Fibroblast of pulmonary artery (primary cell): ENCODE data around the gene COMMD9.

Source experiments
- DNase-seq: peaks from one replicate; pipeline ENCODE4 v3.0.0-alpha.2; 2010; ENCODE audit warnings: low read depth
- H3K4me3 ChIP-seq: replicated peaks from 2 replicates; pipeline ENCODE4 v1.5.1; 2011; ENCODE audit warnings: low read depth, mild to moderate bottlenecking, control low read depth, low read length, moderate library complexity
- CTCF ChIP-seq: IDR thresholded peaks from 2 replicates; pipeline ENCODE4 v1.5.1; 2011; ENCODE audit warnings: mild to moderate bottlenecking, control low read depth, low read length, inconsistent platforms; ENCODE audit errors: missing control alignments

Gene COMMD9

GRCh38 chr11:36241497-36241896, 47.7 kb downstream of the COMMD9 start:
- no peak for TF ChIP-seq CTCF
- H3K4me3 ChIP-seq, result no peak overlapping the region
- no peak for DNase-seq

- no peak for TF ChIP-seq CTCF
- DNase-seq, result no peak
- H3K4me3 ChIP-seq, result no peak overlapping the region
These were observed 48.4 kb downstream of the COMMD9 start for GRCh38 chr11:36240801-36241200.

- H3K4me3 ChIP-seq, result no peak overlapping the region
- no peak for TF ChIP-seq CTCF
- no peak for DNase-seq
These were observed 49.1 kb downstream of the COMMD9 start for GRCh38 chr11:36240173-36240572.

- H3K4me3 ChIP-seq, result no peak overlapping the region
- no peak for DNase-seq
- no peak for TF ChIP-seq CTCF
These were observed 49.6 kb downstream of the COMMD9 start for GRCh38 chr11:36239636-36240035.

GRCh38 chr11:36238881-36239280, 50.3 kb downstream of the COMMD9 start:
- DNase-seq, result no peak
- no peak for TF ChIP-seq CTCF
- H3K4me3 ChIP-seq, result no peak overlapping the region

GRCh38 chr11:36238036-36238631, 51.1 kb downstream of the COMMD9 start:
- no peak for TF ChIP-seq CTCF
- no peak overlapping the region for H3K4me3 ChIP-seq
- no peak for DNase-seq

- DNase-seq, result no peak
- no peak for TF ChIP-seq CTCF
- no peak overlapping the region for H3K4me3 ChIP-seq
These were observed 51.8 kb downstream of the COMMD9 start for GRCh38 chr11:36237391-36237790.
